Suprapubic skin (tissue), 4 donors: ENCODE measurements around the gene FAM131A. TPM values are rescaled to one million over a fixed set of nuclear protein-coding genes. Genes with fewer than 3 reads are reported as not detected.

ENCODE experiments used
- DNase-seq, 2 donors: peaks; one replicate each; pipeline ENCODE4 v3.0.0-alpha.2; 2019; ENCODE audit warnings: low spot score in 2 of 2
- H3K27ac ChIP-seq: fragments of 200-600 bp; sonication (generic); one replicate; pipeline ENCODE4 v1.5.1; 2019
- H3K27me3 ChIP-seq: fragments of 200-600 bp; sonication (generic); one replicate; pipeline ENCODE4 v1.5.1; 2019
- H3K36me3 ChIP-seq: fragments of 200-600 bp; sonication (generic); one replicate; pipeline ENCODE4 v1.5.1; 2019
- H3K4me1 ChIP-seq: fragments of 200-600 bp; sonication (generic); one replicate; pipeline ENCODE4 v1.5.1; 2019
- H3K4me3 ChIP-seq: fragments of 200-600 bp; sonication (generic); one replicate; pipeline ENCODE4 v1.5.1; 2019; ENCODE audit warnings: mild to moderate bottlenecking
- H3K9me3 ChIP-seq: fragments of 200-600 bp; sonication (generic); one replicate; pipeline ENCODE4 v1.5.1; 2019
- EP300 ChIP-seq: sonication (generic); formaldehyde crosslinking; IDR thresholded peaks from one replicate; pipeline ENCODE4 v1.6.1; 2017; ENCODE audit warnings: antibody characterized with exemption
- POLR2A ChIP-seq, 2 donors: fragments of 450-650 bp; IDR thresholded peaks; one replicate each; pipeline ENCODE4 v1.6.1; 2017; ENCODE audit warnings: antibody characterized with exemption in 2 of 2, mild to moderate bottlenecking in 2 of 2, moderate library complexity in 2 of 2
- POLR2AphosphoS5 ChIP-seq, 3 donors: sonication (generic); formaldehyde crosslinking; IDR thresholded peaks; one replicate each; pipeline ENCODE4 v1.6.1; 2017; ENCODE audit warnings: antibody characterized with exemption in 3 of 3
- WGBS: methylation state at CpG from one replicate; pipeline ENCODE4 v1.1.5; 2018; 5-methylcytosine and 5-hydroxymethylcytosine counted together
- total RNA-seq, 4 donors: library from RNA; depleted of rRNA; stranded (reverse); fragments of >200 nt; gene quantifications; one replicate each; pipeline ENCODE4 v1.1.0, GENCODE V29; 2016
- TF ChIP-seq, protein P1 (sequence below), 2 donors: fragments of 200-600 bp in 1 of 2; fragments of 450-650 bp in 1 of 2; sonication (generic) in 1 of 2; IDR thresholded peaks; one replicate each; pipeline ENCODE4 v1.5.1; 2016 to 2019; ENCODE audit warnings: antibody characterized with exemption in 2 of 2, mild to moderate bottlenecking in 1 of 2, moderate library complexity in 1 of 2

Gene FAM131A
- total RNA-seq, 4 donors from 2014 or later, result 54.4 to 77.9 (median 65.3) TPM

DNA sequence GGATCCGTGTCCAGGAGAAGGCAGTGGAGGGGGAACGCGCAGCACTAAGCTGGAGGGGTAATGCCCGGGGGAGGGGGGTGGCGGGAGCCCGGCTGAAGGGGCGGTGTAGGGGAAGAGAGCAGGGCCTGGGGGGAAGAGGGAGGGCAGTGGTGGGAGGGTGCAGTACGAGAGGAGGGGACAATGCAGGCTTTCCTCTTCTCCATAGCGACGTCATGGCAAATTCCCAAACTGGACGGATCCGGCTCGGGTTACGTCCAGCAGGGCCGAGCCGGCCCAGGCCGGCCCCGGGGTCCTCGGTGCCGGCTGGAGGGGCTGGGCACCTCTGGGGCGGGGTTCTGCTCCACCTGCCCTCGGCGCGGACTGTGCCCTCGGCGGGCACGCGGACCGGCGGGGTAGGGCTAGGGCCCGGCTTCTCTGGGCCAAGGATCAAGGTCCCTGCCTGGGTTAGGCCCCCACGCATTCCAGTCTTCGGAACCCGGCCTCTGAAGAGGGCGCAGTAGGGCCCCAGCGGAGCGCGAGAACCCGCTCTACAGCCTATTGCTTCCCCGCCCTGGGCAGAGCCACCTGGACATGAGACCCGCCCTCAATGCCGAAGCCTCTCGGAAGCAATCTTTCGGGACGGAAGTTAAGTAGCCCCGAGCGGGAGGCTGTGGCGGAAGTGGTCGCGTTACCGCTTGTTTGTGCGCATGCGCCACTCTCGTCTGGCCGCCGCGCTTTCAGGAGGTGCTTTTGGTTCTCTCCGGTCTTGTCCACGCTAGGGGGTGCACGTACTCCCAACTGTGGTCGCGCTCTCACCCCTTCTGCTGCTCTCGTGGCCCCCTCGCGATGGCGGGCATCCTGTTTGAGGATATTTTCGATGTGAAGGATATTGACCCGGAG, 25.5 kb downstream of the FAM131A start:
- Histone ChIP-seq H3K4me3 (peak overlapping the region; percentile 64), H3K36me3 (peaks cover 8% of the 10 kb centered on the region), H3K27me3 (no peaks in the 10 kb centered on the region), H3K4me1 (peaks cover 38% of the 10 kb centered on the region), H3K27ac (peak overlapping the region; percentile 98), H3K9me3 (no peaks in the 10 kb centered on the region)
- peak; percentile 44 to 70 for TF ChIP-seq POLR2A (IDR thresholded peaks at IDR 0.05)
- peak in 1 of 3 donors; percentile 27 for TF ChIP-seq POLR2AphosphoS5 (IDR thresholded peaks at IDR 0.05)
- TF ChIP-seq EP300, result no peak
- TF ChIP-seq, protein P1, sequence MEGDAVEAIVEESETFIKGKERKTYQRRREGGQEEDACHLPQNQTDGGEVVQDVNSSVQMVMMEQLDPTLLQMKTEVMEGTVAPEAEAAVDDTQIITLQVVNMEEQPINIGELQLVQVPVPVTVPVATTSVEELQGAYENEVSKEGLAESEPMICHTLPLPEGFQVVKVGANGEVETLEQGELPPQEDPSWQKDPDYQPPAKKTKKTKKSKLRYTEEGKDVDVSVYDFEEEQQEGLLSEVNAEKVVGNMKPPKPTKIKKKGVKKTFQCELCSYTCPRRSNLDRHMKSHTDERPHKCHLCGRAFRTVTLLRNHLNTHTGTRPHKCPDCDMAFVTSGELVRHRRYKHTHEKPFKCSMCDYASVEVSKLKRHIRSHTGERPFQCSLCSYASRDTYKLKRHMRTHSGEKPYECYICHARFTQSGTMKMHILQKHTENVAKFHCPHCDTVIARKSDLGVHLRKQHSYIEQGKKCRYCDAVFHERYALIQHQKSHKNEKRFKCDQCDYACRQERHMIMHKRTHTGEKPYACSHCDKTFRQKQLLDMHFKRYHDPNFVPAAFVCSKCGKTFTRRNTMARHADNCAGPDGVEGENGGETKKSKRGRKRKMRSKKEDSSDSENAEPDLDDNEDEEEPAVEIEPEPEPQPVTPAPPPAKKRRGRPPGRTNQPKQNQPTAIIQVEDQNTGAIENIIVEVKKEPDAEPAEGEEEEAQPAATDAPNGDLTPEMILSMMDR (IDR thresholded peaks at IDR 0.05), result peak in 1 of 2 donors; percentile 46
- peak; percentile 98 for DNase-seq
- under 1% methylated on average over 32 of the region's 68 CpGs for WGBS

DNA sequence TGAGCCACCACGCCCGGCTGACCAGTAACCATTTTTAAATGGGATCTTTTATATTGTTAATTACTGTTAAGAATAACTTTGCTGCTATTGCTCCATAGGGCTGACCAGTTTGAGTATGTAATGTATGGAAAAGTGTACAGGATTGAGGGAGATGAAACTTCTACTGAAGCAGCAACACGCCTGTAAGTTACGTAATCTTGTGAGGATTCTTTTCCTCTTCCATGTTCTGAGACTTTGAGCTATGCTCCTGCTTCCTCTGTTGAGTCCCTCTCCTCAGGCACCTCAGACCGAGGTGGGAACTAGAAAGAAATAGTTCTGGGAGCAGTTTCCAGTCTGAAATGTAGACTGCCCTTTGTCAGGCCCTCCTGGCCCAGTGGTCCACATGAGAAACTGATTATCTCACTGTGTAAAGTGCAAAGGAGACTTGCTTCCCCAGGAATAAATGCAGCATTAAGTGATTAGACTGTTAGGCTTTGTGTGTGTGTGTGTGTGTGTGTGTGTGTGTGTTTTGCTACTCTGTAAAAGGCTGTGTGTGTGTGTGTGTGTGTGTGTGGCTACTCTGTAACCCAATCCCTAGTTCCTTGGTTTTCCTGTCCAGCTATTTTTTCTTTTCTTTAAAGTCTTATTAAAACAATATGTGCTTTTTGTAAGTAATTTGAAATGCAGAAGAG, 29.4 kb downstream of the FAM131A start:
- Histone ChIP-seq H3K36me3 (peaks cover 17% of the 10 kb centered on the region), H3K4me3 (no peak overlapping the region), H3K9me3 (no peaks in the 10 kb centered on the region), H3K4me1 (peaks cover 33% of the 10 kb centered on the region), H3K27ac (no peak overlapping the region), H3K27me3 (no peaks in the 10 kb centered on the region)
- no peak for DNase-seq
- 83% methylated on average over 5 of the region's 5 CpGs for WGBS
- TF ChIP-seq POLR2AphosphoS5 (IDR thresholded peaks at IDR 0.05) (no peak), POLR2A (IDR thresholded peaks at IDR 0.05) (no peak), EP300 (no peak)
- TF ChIP-seq, protein P1 (IDR thresholded peaks at IDR 0.05), result no peak

DNA sequence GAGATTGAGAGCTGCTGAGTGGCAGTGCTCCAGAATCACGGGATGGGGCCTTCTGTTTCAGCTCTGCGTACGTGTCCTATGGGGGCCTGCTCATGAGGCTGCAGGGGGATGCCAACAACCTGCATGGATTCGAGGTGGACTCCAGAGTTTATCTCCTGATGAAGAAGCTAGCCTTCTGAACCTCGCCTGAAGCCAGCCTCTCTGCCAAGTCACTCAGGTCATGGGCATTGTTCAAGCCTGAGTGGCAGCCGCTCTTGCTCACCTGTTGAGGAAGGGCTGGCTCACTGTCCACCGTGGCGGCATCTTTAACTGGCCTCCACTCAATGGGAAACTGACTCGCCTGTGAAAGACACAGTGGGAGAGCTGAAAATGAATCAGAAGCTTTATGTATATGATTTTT, 30.7 kb downstream of the FAM131A start:
- H3K4me3 ChIP-seq, result no peak overlapping the region
- 76% methylated on average over 9 of the region's 9 CpGs for WGBS
- peaks cover 17% of the 10 kb centered on the region for H3K36me3 ChIP-seq
- no peaks in the 10 kb centered on the region for H3K27me3 ChIP-seq
- DNase-seq, result peak in 1 of 2 donors; percentile 61
- H3K27ac ChIP-seq, result no peak overlapping the region
- TF ChIP-seq EP300 (no peak), POLR2AphosphoS5 (IDR thresholded peaks at IDR 0.05) (no peak), POLR2A (IDR thresholded peaks at IDR 0.05) (no peak)
- TF ChIP-seq, protein P1 (IDR thresholded peaks at IDR 0.05), result no peak
- no peaks in the 10 kb centered on the region for H3K9me3 ChIP-seq
- H3K4me1 ChIP-seq, result peaks cover 42% of the 10 kb centered on the region

DNA sequence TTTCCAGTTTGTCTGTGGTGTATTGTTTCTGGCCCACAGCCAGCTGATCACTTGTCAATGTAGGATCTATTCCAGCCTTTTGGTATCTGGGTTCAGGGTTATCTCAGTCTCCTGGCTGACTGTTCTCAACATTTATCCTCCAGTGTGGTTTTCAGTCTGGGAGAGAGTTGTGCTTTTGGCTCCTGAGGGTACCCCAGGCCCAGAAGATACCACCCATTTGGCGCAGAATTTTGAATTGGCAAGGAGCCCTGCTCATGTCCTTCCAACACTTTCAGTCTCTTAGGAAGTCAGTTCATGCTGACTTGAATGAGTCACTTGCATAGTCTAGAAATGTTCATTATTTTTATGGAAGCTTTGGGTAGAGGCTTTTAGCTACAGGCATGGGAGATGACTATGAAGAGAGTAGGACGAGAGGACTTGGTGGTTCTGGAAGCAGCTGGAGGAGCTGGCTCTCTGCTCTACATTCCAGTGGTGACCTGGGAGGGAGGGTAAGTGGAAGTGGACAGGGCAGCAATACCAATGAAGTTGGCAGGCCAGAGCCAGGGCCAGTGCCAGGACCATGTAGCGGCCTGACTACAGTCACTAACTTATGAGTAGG, 31.3 kb downstream of the FAM131A start:
- no peak for DNase-seq
- WGBS, result 39% methylated on average over 3 of the region's 3 CpGs
- Histone ChIP-seq H3K4me3 (no peak overlapping the region), H3K9me3 (no peaks in the 10 kb centered on the region), H3K4me1 (peaks cover 42% of the 10 kb centered on the region), H3K27ac (no peak overlapping the region), H3K27me3 (no peaks in the 10 kb centered on the region), H3K36me3 (peaks cover 17% of the 10 kb centered on the region)
- no peak for TF ChIP-seq POLR2A (IDR thresholded peaks at IDR 0.05)
- TF ChIP-seq POLR2AphosphoS5 (IDR thresholded peaks at IDR 0.05), result no peak
- no peak for TF ChIP-seq EP300
- TF ChIP-seq, protein P1 (IDR thresholded peaks at IDR 0.05), result no peak
